Fibroblast of the aortic adventitia (primary cell): ENCODE results near the gene ZFP92. TPM values are rescaled to one million over a fixed set of nuclear protein-coding genes. Genes with fewer than 3 reads are reported as not detected.

Source experiments
- DNase-seq: peaks from one replicate; pipeline ENCODE4 v3.0.0-alpha.2; 2010; ENCODE audit warnings: low read depth
- H3K4me3 ChIP-seq: 2 replicates; pipeline ENCODE4 v1.5.1; 2011; ENCODE audit warnings: low read depth, mild to moderate bottlenecking, control low read depth, low read length, moderate library complexity
- CTCF ChIP-seq: IDR thresholded peaks from 2 replicates; pipeline ENCODE4 v1.5.1; 2011; ENCODE audit warnings: mild to moderate bottlenecking, low read length, control low read depth, inconsistent platforms; ENCODE audit not compliant: insufficient read depth
- total RNA-seq: library from RNA; depleted of rRNA; stranded (reverse); fragments of >200 nt; gene quantifications from 2 replicates; pipeline ENCODE4 v1.2.3, GENCODE V29; 2012; ENCODE audit warnings: low replicate concordance

The ZFP92 gene
- total RNA-seq, 1 donor, result not detected

- DNase-seq, result no peak
- TF ChIP-seq CTCF, result no peak
- H3K4me3 ChIP-seq, result no peak overlapping the region
Observed at GRCh38 chrX:153405426-153405825, 5.8 kb upstream of the ZFP92 start.

- no peak overlapping the region for H3K4me3 ChIP-seq
- no peak for DNase-seq
- no peak for TF ChIP-seq CTCF
Observed at GRCh38 chrX:153406011-153406410, 5.3 kb upstream of the ZFP92 start.

- H3K4me3 ChIP-seq, result no peak overlapping the region
- TF ChIP-seq CTCF, result no peak
- DNase-seq, result no peak
Observed at GRCh38 chrX:153406903-153407302, 4.4 kb upstream of the ZFP92 start.

- no peak for TF ChIP-seq CTCF
- no peak for DNase-seq
- H3K4me3 ChIP-seq, result no peak overlapping the region
Observed at GRCh38 chrX:153407736-153408135, 3.5 kb upstream of the ZFP92 start.

- H3K4me3 ChIP-seq, result no peak overlapping the region
- no peak for DNase-seq
- TF ChIP-seq CTCF, result no peak
Observed at GRCh38 chrX:153408221-153408721, 3.0 kb upstream of the ZFP92 start.

- no peak overlapping the region for H3K4me3 ChIP-seq
- TF ChIP-seq CTCF, result no peak
- no peak for DNase-seq
Observed at GRCh38 chrX:153408871-153409351, 2.4 kb upstream of the ZFP92 start.
